NT2/D1 (cell line): ENCODE results near the gene TANC1.

ENCODE experiments used
- SUZ12 ChIP-seq: IDR thresholded peaks from 2 replicates; pipeline ENCODE4 v1.6.1; 2011; ENCODE audit not compliant: insufficient read length, insufficient read depth; ENCODE audit errors: extremely low read depth
- YY1 ChIP-seq: IDR thresholded peaks from 2 replicates; pipeline ENCODE4 v1.6.1; 2011; ENCODE audit not compliant: insufficient read length, insufficient read depth
- ZNF274 ChIP-seq: IDR thresholded peaks from 2 replicates; pipeline ENCODE4 v1.6.1; 2011; ENCODE audit warnings: mild to moderate bottlenecking, low read depth, low read length

- no peak for TF ChIP-seq YY1
- TF ChIP-seq SUZ12, result no peak
- TF ChIP-seq ZNF274, result no peak
Measured at GRCh38 chr2:159070235-159070634, 101.8 kb downstream of the TANC1 start.
